ENCODE results near the gene B4GALNT1.
"Not testable (repeated sequence)": the region's sequence is repeated elsewhere in the genome, so short reads cannot be mapped to it uniquely, and the experiment has no call there.

Gene B4GALNT1

DNA sequence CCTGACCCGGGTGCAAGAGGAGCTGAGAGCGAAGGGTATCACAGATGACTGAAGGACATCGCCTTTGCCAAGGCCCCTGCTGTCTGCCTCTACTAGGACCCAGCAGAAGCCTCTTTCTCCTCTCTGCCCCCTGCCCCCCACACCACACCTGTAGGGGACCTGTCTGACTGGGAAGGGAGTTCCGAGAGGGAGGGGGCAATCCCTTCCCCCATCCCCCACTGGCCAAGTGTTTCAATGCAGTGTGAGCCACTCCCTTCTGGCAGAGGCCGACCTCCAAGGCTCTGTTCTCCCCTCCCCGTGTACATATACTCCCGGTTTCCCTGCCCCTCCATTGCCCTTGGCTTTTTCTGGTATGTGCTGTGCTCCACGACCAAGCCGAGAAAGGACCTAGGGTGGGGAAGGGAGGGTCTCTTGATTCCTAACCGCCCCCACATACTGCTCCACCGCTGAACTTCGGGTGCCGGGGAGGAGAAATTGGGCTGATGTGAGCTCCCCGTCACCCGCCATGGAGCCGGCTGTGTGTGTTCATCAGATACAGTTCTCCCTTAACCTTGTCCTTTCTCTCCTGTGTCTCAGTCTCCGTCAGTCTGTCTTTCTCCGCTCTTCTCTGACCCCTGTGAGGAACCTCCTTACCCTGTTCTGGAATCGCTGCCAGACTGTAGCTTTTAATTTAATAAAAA, 23.8 kb downstream of the B4GALNT1 start:
- DNase-seq (ENCODE audit: low read depth, low spot score): no peak

DNA sequence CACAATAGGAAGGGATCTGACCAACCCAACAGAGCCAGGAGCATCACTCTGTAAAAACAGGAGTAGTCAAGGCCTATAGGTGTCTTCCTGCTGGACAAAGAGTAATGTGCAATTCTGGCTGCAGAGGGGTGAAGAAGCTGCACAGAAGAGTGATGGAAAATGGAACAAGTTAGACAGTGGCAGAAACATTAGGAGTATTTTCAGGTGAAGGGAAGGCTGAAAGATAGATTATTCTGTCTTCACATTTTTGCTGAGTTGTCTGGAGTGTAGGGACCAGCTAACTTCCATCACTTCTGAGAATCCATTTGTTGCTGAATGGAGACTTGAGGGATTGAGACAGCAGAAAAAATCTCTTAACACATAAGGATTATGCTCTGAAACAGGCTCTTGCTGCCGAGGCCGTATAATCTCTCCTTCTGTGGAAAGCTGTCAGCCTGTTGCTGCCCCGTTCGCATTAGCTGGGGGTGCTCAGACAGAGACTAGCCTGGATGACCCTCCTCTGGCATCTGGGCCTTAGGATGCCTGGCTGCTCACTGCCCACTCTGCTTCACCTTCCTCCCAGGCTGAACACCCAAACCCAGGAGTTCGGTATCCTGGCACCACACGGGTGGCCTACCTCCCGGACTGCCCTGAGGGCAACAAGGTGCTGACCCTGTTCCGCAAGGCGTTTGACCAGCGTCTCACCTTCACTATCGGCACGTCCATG, 24.9 kb downstream of the B4GALNT1 start:
- no peak for DNase-seq (ENCODE audit: low read depth, low spot score)

DNA sequence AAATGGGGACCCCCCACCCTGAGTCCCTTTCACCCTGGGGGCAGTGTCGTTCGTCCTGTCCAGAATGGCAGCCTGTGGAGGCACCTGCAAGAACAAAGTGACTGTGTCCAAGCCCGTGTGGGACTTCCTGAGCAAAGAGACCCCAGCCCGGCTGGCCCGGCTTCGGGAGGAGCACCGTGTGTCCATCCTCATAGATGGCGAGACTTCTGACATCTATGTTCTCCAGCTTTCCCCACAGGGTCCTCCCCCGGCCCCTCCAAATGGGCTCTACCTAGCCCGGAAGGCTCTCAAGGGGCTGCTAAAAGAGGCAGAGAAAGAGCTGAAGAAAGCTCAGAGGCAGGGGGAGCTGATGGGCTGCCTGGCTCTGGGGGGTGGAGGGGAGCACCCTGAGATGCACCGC, 26.2 kb downstream of the B4GALNT1 start:
- DNase-seq (ENCODE audit: low read depth, low spot score): no peak

DNA sequence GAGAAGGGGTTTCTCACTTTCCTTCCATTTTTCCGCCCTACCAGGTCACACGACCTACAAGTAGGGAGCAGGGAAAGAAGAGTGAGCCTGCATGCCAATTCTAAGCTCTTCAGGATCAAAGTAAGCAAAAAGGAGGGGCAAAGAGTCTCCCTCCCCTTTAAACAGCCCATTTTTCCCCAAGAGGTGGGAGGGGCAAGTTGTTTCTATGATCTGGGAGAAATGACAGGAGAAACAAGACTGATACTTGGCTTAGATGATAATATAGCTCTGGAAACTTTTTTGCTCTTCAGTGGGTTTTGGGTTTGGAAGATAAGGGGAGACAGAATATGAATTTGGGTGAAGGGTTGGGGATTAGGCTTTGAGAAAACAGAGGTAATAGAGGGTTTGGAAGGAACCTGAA, 26.6 kb downstream of the B4GALNT1 start:
- DNase-seq (ENCODE audit: low read depth, low spot score): no peak

DNA sequence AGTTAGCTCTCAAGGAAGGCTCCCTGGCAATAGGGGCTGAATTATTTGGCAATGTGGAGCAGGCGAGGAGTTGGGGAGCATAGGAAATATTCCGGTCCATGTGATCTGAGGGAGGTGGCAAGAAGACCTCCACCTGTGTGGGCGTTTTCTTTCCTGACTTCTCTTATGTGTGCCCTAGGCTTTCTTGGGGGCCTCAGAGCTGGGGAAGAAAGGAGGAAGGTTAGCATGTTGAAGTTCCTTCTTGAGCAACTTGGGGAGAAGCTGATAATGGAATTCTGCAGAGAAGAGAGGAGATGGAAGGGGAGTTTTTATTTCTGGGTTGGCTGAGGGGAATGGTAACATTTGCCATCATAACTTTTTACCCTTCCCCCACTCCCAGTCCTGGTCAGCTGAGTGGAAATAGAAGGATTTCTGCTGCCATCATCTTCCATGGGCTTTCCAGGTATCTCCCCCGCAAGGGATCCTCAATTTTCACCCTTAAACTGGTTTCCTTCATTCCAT, 27.1 kb downstream of the B4GALNT1 start:
- no peak for DNase-seq (ENCODE audit: low read depth, low spot score)

DNA sequence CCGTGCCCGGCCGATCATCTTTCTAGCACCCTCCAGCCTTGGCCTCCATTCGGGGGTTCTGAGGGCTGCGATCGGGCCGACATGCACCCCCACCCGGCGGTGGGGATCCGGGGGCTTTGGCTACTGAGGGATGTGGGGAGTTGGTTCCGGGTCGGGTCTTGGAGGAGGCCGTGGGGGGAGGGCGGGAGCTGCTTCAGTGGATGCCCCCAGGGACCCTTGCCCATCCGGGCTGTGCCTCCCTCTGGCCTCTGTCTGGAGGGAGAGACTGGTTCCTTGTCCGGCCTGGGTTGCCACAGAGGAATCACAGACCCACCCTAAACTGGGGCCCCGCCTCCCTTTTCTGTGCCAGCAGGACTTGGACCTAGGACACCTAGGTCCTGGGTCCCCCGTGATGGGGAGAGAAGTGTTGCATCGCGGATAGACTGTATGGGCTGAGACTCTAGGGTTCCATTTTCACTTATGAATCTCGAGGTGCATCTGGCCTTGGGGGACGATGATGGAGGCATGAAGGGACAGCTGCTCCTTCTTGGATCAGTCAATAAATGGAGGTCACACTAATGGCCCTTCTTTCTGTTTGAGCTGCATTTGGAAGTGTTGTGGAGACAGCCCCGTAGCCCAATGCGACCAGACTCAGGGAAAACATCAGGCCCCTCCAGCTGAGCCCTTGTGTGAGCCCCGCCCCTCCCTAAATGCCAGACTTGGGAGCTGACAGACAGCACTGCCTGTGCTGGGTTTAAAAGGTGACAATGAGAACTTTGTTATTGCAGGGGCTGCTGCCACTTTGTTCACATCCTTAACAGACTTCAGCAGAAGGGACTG, 27.8 kb downstream of the B4GALNT1 start:
- DNase-seq (ENCODE audit: low read depth, low spot score): no peak

DNA sequence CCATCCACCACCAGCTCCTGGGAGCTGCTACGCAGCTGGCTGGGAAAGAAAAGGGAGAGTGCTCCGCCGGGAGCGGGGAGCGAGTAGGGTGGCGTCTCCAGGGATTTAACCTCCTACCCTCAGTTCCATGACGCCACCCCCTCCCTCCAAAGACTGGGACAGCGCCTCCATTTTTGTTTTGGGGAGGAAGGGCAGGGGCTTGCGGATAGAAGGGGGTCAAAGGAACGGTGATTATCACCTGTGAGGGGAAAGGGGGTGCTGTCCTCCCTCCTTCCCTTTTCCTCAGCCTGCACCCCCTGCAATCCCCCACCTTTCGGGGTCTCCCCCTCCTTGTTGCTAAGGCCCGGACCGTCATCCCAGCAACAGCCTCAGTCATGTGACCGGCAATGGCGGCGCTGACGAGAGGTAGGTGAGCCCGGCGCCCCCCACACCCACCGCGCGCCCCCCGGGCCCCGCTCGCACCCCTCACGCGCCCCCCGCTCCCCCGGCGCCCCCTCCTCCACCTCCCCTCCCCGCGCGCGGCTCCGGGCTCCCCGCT, 28.5 kb downstream of the B4GALNT1 start, which contains the start of gene DTX3:
TSS of gene DTX3 (plus strand) at position 371 of the 538 bp plus-strand sequence. CDS start 1,694 bp downstream, outside the sequence.
- DNase-seq (ENCODE audit: low read depth, low spot score): no peak

DNA sequence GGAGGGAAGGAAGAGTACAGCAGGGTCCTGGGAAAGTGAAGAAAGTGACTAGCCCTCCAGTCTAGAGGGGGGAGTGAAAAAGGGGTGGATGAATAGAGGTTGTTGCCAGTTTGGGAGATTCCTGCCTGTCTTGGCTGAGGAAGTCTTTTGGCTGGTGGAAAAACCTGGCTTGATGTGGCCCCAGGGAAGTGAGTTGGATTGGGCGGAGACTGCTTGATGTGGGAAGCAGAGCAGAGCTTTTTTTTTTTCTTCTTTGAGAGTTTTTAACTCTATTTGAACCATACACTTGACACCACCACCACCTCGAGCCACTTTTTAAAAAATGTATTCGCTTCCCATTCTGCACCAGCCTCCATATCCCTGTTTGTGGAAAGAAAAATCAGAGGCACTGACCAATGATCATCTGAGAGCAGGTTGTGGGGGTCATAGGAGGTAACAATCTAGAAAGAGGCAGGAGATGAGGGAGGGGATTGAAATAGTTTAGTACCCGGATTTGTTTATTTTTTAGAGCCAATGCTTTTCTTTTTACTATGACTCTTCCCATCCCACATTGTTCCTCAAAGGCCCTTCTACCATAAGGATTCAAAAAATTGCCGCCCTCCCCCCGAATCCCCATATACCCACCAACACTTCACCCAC, 29.1 kb downstream of the B4GALNT1 start:
- no peak for DNase-seq (ENCODE audit: low read depth, low spot score)

DNA sequence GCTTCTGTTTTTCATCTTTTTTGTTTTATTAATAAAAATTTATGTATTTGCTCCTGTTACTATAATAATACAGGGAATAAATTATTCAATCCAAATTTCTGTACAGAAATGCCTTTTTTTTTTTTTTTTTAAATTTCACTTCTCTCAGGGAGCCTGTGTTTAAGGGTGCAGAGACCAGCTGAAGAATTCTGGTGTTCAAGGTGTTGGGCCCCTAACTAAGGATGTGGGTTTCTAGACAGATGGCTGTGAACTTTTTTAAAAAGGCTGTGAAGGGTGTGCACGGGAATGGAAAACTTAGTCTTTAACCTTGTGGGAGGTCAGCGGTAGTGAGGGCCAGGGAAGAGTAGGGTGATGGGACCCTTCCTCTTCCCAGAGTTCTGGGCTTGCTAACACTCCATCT, 29.7 kb downstream of the B4GALNT1 start:
- no peak for DNase-seq (ENCODE audit: low read depth, low spot score)

DNA sequence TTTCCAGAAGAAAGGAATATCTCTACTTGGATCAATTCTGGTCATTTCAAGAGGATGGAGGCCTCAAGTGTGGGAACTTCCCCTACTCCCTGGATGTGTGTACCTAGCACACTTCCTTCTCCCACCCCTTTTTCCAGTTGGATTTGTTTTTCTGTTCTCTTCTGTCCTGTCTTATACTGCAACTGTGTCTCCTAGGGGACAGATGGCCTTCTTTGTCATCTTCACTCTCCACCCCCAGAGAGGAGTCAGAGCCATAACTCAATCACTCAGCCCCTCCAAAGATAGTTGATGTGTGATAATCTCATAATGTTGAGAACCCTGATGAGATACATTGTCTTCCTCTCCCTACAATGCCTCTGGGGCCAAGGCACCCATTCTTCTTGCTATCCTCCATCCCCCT, 30.5 kb downstream of the B4GALNT1 start:
- DNase-seq (ENCODE audit: low read depth, low spot score): no peak

DNA sequence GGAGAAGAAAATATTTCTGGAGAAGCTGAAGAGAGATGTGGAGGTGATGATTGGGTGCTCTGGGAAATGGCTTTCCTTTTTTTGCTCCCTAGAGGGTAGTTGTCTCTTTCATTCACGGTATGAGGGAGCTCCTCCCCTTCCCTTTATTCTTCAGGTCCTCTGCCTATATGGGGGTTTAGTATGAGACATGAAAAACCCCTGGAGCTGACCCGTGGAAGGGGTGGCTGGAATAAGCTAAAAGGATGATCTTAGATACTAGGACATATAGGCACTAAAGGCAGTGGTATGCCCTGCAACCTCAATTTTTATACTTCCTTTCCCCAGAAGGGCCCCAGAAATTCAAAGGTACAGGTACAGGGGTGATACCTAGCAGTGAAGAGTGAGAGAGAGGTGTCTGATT, 32.6 kb downstream of the B4GALNT1 start:
- no peak for DNase-seq (ENCODE audit: low read depth, low spot score)

DNA sequence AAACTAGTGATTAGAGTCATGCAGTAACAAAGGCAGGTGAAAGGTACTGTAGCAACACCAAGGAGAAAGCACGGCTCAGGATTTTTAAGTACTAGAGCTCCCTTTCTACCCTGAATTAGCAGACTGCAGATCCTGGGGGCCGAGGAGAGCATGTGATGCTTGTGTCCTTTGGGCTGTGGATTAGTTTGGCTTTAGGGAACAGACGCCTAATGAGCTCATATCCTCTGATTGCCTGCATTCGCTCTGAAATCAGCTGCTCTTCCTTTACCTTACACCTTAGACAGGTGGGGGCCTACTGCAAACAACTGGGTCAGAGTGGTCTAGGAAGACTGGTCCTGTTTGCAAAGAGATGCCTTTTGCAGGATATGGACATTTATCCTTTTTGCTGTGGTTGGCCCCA, 39.8 kb downstream of the B4GALNT1 start:
- DNase-seq (ENCODE audit: low read depth, low spot score): no peak

DNA sequence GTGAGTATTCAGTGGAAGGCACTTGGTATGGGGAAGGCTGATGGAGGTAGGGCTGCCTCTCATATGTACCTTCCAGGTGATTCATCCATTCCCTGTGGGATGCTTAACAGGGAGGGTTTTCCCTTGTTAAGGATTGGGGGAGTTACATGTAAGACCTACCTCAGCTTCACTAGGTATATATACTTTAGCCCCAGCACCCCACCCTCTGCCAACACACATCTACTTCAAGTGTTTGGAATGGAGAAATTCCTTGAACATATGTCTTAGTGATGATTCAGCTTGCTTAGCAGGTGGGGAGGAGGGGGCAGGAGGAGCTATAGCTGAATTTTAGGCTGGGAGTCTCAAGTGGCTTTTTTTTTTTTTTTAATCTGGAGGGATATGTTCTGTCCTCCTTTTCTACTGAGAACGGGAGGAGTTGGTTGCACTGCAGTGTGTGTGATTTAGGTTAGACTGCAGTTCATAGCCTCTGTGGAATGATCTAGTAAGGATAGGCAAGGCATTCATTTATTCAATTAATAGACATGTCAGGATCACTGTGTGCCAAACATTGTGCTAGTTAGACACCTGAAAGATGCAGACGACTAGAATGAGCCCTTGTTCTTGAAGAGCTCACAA, 40.3 kb downstream of the B4GALNT1 start:
- no peak for DNase-seq (ENCODE audit: low read depth, low spot score)

DNA sequence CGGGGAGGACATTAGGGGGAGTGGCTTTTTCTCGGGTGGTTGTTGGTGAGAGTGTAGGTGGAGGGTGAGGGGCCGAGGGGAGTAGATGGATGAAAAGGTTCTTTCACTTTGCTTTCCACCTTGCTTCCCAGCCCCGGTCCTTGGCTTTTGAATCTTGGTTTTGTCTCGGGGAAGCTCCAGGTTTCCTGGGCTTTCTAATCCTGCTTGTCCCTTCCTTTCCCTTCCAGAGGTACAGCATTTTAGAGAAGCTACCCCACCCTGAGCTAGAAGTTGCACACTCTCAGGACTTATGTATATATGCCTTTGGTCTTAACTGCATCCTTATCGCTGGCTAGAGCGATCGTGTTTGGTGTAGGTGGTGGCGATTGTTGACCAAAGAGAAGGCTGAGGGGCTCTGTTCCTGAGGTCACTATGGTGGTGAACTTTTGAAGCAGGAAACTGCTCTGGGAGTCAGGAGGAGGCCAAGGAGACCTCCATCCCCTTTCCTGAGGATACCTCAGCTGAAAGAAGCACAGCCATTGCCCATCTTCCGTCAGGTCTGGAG, 41.1 kb downstream of the B4GALNT1 start:
- DNase-seq (ENCODE audit: low read depth, low spot score): no peak

DNA sequence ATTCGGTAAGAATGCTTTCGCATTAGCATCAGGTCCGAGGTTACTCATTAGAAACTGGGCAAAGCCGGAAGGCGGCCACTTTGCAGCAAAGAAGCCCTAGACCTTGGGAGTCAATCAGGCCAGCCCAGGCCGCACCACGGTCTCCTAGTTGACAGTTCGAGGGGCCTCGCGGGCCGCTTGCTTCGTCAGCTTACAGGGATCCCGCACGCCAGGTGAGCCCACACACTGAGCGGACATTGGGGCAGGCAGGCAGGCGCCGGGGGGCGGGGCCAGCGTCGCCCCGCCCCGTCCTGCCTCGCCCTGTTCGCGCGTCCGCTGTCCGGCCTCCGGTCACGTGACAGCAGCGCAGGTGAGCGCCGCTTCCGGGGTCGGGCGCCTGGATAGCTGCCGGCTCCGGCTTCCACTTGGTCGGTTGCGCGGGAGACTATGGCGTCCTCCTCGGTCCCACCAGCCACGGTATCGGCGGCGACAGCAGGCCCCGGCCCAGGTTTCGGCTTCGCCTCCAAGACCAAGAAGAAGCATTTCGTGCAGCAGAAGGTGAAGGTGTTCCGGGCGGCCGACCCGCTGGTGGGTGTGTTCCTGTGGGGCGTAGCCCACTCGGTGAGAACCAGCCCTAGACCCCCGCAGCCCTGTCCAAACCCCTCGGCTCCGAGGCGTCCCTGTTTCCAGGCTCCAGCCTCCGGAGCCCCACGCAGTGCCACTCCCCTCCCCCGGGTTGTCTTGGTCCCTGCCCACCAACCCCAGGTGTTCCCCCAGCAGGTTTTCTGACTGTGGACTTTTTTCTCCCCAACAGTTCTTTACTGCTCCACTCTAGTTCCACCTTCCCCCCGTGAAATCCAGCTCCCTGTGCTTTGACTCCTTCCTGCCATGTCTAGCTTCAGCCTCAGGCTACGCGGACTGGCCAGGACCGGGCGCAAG, 41.9 kb downstream of the B4GALNT1 start, which contains the start of gene PIP4K2C:
TSS of gene PIP4K2C (plus strand) at position 329 of the 918 bp plus-strand sequence. CDS start at position 427, 98 bp downstream.
- peak; percentile 44 for DNase-seq (ENCODE audit: low read depth, low spot score)

DNA sequence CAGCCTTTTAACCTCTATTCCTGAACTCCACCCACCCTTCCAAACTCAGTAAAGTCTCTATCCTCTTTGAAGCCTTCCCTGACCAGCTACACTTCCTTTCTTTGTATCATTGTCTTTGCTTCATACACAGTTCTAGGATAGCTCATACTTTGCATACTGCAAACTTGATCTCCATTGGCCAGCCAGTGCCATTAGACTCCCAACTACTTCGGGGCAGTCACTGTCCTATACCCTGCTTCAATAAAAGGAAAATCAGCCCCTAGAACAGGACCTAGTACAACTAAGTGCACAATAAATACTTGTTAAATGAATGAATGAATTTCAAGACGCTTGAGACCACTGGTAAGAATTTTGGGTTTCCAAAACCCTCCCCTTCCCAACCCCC, 42.5 kb downstream of the B4GALNT1 start:
- no peak for DNase-seq (ENCODE audit: low read depth, low spot score)

DNA sequence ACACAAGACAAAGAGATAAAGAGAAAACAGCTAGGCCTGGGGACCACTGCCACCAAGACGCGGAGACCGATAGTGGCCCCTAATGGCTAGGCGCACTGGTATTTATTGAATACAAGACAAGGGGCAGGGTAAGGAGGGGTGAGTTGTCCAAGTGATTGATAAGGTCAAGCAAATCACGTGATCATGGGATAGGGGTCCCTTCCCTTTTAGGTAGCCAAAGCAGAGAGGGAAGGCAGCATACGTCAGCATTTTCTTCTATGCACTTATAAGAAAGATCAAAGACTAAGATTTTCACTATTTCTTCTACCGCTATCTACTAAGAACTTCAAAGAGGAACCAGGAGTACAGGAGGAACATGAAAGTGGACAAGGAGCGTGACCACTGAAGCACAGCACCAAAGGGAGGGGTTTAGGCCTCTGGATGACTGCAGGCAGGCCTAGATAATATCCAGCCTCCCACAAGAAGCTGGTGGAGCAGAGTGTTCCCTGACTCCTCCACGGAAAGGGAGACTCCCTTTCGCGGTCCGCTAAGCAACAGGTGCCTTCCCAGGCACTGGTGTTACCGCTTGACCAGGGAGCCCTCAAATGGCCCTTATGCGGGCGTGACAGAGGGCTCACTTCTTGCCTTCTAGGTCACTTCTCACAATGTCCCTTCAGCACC, 43.9 kb downstream of the B4GALNT1 start:
- not testable (repeated sequence) for DNase-seq (ENCODE audit: low read depth, low spot score)

DNA sequence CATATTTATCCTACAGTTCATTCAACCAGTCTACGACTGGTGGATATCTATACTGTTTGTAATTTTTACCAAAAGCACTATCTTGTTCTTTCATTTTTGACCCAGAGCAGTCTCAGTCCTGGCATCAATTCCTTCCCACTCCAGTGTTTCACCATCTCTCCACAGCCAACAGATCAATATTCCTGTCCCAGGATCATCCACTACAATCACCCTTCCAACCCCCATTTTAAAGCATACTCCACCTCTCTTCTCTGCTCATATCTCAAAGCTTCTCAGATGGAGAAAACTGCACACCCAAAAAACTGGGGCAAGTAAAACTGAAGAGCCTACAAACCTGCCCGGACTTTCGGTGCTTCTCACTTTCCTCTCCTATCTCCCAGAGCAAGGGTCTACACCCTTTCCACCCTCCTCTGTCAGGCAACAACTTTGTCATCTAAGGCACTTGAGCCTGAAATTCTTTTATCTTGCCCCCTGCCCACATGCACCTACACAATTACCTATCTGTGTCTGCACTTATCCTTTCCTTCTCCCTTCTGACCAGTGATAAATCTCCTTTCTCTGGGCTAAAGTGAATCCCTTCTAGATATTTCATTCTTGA, 46.1 kb downstream of the B4GALNT1 start:
- DNase-seq (ENCODE audit: low read depth, low spot score): no peak

DNA sequence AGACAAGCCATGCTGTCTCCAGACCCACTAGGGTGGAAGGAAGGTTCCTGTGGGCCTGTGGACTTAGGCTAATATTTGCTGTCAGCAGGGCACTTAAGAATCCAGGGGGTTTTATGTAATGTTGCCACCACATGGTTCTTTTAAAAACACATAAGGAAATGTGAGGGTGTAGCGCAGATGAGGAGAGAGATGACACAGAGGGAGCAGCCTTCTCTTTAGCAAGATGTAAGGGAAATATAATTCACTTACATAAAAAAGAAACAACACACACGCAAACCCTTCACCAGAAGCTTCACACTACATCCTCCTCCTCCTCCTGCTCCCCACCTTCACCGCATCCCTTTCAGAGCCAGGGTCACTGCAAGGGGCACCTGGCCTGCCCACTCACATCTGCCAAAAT, 46.9 kb downstream of the B4GALNT1 start:
- no peak for DNase-seq (ENCODE audit: low read depth, low spot score)

Measured in activated naive CD8-positive, alpha-beta T cell treated with anti-CD3 and anti-CD28 coated beads, Interleukin-2, amount 50 U/mL, for 16 hours (primary cell).